K562 treated with DMSO at 1 percent for 4 hours (cell line): Measurements from ENCODE around the gene STX5. TPM values are rescaled to one million over a fixed set of nuclear protein-coding genes. Genes with fewer than 3 reads are reported as not detected.

ENCODE experiments used
- total RNA-seq: library from RNA; unstranded; fragments of 300-600 nt; gene quantifications from 2 replicates; pipeline ENCODE4 v1.2.3, GENCODE V29; 2022; ENCODE audit not compliant: insufficient read depth

Gene STX5, protein sequence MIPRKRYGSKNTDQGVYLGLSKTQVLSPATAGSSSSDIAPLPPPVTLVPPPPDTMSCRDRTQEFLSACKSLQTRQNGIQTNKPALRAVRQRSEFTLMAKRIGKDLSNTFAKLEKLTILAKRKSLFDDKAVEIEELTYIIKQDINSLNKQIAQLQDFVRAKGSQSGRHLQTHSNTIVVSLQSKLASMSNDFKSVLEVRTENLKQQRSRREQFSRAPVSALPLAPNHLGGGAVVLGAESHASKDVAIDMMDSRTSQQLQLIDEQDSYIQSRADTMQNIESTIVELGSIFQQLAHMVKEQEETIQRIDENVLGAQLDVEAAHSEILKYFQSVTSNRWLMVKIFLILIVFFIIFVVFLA
- 63.1 and 77.8 TPM in 2 replicates for total RNA-seq

DNA sequence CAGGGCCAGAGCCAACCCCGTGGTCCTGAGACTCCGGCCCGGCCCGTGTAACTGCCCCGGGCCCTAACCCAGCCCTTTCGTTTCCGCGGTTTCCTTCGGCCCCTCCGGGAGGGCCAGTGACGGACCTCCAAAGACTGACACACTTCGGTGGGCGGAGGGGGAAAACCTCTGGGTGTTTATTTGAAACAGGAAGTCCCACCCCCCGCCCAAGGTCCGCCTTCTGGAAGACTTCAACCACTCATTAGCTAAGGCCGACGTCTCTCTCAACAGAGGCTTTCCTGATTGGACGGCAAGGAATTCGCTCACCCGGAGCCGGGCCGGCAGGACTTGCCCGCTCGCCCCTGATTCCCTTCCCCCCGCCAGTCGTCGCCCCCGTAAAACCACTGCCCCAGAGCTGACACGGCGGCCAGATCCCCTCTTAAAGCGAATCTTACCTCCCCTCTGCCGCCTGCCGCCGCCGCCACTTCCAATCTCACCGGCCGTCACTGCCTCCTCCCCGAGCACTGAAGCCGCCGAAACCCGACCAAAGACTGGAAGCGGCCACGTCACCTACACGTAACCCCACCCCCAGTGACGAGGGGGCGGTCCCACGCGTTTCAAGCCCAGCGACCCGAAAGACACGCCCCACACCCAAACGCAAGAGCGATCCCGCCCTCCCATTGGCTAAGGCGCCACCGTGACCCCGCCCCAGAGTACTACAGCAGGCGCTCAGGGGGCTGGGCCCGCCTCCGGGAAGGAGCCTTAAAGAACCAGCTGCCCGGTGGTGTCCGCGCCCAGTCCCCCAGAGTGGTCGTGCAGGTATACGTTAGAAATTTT lies at the start of gene STX5:
Gene STX5 (minus strand): TSS at position 532 of the 816 bp plus-strand sequence. CDS start 808 bp downstream, outside the sequence.

DNA sequence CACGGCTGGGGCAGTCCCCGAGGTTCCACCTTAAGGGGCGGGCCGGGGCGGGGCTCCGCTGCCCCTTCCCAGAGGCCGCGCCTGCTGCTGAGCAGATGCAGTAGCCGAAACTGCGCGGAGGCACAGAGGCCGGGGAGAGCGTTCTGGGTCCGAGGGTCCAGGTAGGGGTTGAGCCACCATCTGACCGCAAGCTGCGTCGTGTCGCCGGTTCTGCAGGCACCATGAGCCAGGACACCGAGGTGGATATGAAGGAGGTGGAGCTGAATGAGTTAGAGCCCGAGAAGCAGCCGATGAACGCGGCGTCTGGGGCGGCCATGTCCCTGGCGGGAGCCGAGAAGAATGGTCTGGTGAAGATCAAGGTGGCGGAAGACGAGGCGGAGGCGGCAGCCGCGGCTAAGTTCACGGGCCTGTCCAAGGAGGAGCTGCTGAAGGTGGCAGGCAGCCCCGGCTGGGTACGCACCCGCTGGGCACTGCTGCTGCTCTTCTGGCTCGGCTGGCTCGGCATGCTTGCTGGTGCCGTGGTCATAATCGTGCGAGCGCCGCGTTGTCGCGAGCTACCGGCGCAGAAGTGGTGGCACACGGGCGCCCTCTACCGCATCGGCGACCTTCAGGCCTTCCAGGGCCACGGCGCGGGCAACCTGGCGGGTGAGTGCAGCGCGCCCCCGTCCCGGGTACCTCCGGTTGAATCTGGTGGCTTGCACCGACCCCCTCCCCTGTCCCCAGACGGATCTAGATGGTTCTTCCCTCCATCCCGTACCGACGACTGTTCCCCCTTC lies 49.1 kb upstream of the STX5 start, which contains the start of gene SLC3A2:
Gene SLC3A2 (plus strand): TSS at position 94 of the 776 bp plus-strand sequence. CDS start 128 bp downstream, at position 222.

DNA sequence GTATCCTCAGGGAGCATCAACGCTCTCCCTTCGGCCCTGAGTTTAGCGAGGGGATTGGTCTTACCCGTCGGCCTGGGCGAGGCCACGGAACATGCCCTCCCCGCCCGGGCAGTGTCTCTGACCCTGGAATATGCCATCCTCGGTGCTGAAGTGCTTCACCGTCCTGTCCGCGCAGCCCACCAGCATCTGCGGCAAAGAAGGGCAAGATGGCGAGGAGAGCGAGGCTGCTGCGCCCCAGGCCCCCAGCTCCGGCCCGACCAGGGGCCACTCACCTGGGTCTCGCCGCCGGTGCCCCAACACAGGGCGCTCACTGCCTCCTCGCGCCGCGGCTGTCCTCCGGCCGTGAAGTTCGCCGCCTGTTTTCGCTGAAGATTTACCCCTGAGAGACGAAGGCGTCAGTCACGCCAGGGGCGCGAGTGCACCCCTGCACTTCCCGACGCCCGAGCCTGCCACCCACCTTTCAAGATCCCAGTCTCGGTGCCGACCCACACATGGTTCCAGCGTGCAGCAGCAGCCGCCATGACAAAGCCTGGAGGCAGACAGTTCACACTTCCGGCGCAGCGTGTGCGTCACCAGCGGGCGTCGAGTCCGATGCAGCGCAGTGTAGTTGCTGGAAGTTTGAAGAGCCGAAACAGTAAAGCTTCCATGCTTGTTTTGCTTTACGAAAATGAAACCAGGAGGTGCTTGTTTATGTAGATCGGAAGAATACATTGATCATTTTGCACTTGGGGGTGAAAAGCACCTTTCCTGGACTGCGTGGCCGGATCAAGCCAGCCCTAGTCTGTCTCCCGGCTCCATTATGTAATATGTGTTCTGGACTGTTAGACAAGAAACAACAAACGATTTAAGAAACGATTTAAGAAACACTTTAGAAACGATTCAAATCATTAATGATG lies 7.4 kb upstream of the STX5 start, which contains the start of gene WDR74:
Gene WDR74 (minus strand): TSS at position 541 of the 896 bp plus-strand sequence. CDS start 20 bp downstream, at position 521.

DNA sequence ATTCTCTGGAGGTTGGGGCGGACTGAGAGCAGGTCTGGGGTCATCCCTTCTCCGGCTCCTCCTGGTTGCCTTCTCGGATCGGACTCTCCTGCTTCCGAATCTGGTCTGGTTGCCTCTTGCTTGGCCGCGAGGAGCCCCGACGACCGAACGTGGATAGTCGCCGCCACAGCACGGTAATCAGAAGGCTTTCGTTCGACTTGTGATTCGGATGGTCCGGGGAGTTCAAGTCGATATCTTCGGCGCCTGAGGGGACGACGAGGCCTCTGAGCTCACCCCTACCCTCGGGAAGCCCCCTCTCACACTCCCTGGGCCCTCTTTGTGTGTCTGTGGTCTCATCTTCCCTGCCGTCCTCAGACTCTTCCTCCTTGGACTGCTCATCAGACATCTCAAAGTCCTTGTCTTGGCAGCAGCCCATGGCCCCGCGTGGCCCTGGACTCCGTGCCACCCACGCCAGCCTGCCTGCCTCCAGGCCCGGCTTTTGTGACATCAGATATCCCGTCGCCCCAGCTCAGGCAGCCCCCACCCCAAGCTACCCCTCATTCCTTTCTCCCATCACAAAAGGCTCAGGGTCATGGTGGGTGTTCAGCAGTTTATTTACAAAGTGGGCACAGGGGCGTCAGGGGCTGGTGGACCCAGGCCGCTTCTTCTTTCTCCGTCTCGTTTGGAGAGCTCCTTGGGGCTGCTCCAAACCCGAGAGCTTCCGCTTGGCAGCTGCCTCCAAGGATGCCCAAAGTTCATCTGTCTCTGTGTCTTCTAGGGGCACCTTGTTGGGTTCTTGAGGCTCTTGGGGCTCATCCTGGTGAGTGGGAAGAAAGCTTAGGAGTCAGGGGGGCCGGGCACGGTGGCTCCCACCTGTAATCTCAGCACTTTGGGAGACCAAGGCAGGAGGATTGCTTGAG lies 734 bp upstream of the STX5 start, which contains the start of gene TEX54:
Gene TEX54 (minus strand): TSS at position 506 of the 899 bp plus-strand sequence.

DNA sequence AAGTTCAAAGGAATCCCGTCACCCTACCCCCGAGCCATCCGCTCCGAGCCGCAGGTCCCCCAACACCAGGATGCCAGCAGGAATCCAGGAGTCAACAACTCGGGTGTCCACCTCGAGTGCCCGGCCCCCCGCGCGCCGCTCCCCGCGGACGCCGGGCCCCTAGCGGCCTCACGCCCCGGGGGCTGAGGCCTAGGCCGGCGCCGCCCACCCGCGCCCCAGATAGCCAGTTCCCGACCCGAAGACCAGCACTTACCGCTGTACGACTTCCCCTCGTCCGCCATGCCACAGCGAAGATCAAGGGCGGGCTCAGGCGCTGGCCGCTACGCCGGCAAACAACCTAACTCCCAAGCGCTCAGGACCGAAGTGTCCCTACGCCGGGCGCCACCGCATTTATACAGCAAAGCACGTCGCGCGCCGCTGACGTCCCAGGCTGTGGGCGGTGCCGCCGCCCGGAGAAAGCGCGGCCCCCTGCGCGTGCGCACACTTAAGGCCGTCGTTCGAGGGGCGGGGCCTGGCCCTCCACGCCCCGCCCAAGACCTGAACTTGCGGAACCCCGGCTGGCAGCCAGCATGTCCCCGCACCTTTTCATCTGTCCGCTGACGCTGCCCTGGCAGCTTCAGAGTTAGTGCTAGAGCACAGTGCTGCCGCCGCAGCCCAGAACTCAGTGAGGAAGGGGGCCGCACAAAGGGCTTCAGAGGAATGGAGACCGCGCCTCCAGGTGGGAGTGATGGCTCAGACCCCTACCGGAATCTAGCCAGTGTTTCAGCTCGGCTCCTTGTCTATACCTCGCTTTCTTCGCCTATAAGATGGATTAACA lies 26.6 kb downstream of the STX5 start, which contains the start of gene NXF1:
Gene NXF1 (minus strand): TSS at position 365 of the 817 bp plus-strand sequence. CDS start 84 bp downstream, at position 281.

DNA sequence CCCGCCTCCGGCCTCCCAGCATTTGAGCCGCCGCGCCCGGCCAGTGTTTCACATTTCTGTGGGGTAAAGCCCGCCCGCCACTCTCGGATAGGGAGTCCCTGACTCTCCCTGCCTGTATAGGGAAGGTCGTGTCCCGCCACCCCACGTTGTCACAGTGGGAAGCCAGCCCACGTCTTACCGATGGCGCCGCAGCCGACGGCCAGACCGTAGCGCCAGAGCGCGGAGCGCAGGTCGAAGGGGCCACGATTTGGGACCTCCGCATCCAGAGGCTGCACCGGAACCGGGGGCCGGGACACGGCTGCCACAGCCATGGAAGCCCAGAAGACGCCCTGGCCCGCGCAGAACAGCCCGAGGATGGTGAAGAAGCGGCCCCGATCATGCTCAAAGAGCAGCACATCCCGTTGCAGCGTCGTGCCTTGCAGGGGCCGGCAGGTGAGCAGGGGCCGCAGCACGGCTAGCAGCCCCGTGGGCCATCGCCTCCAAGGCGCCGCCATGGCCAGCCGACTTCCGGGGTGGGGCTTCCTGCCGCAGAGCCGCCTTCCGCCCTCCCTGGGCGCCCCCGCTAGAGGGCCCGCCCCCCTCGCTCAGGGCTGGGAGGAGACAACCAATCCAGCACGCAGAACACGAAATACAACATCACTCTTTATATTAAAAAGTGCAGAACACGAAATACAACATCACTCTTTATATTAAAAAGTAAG lies 40.2 kb downstream of the STX5 start, which contains the start of gene TMEM223:
Gene TMEM223 (minus strand): TSS at position 506 of the 701 bp plus-strand sequence. CDS start 12 bp downstream, at position 494.

DNA sequence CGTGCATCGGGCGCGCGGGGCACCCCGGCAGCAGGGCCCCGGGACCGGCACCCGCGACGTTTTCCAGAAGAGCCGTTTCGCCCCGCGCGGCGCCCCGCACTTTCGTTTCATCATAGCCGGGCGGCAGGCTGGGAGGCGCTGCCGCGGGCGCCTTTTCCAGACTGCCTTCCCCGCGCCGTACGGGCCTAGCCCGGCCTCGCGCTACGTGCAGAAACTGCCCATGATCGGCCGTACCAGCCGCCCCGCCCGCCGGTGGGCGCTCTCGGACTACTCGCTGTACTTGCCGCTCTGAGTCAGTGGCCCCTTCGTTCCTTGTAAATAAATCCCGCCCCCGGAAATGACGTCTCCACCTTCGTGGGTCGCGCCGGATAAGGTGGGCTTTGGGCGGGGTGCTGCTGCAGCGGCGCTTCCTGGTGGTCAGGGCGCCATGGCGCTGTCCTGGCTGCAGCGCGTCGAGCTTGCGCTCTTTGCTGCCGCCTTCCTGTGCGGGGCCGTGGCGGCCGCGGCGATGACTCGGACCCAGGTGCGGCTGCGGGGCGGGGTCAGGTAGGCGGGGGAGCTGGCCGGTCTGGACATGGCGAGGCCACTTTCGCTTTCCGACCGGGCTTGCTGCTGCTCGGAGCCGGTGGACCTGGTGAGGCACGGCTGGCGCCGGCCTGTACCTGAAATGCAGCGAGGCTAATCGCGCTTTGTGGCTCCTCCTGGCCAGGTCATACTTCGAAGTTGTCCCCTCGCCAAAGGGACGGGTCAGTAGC lies 44.7 kb downstream of the STX5 start, which contains the start of gene TMEM179B:
Gene TMEM179B (plus strand): TSS at position 398 of the 755 bp plus-strand sequence. CDS start 30 bp downstream, at position 428.

DNA sequence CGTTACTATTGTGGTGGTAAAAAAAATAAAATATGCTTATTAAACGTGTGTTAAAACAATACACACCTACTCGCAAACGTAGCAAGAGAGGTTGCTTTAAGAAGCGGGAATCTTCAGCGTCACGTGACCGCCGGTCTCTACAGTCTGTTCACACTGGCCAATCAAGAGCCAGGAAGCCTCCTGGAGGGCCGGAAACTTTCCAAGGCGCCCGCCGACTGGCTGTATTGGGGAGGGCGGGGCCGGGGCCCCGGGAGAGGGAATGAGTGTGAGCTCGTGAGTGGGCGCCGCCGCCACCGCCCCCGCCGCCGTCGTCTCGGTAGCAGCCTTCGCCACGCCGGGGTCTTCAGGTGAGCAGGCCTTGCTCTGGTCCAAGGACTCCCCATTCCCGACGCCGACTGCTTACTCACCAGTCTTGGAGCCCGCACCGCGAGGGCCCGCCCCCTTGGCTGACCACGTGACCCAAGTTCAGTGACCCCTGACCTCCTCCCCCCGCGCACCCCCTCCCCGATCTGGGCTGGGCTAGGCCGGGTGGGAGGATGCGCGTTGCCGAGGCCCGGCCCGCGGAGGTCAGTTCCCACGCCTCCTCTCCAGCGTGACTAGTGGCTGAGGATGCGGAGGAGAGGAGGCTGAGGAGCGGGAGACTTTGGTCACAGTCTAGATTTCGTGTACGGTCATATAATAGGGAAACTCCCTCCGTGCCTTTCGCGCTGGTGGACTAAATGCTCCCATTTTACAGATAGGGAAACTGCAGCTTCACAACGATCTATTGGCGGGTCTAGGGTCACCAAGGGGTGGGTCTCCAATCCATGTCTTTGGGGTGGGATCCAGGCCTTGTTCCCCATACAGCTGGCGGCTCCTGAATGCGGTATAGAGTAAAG lies 60.5 kb downstream of the STX5 start, which contains the start of gene TAF6L:
Gene TAF6L (plus strand): TSS at position 253 of the 878 bp plus-strand sequence. CDS start 4,388 bp downstream, outside the sequence.

Other genes starting within 250 kb of the STX5 start
- 15.8 and 16.5 TPM in 2 replicates for gene TUT1, start 240.5 kb downstream of the STX5 start, total RNA-seq
- 79.1 and 104 TPM in 2 replicates for gene MTA2, start 230.2 kb downstream of the STX5 start, total RNA-seq
- gene EML3, start 219.3 kb downstream of the STX5 start, total RNA-seq: 39.0 and 40.6 TPM in 2 replicates
- 0.71 and 2.2 TPM in 2 replicates for gene ROM1, start 218.8 kb downstream of the STX5 start, total RNA-seq
- 80.5 and 90.3 TPM in 2 replicates for gene B3GAT3, start 210.1 kb downstream of the STX5 start, total RNA-seq
- 276 and 311 TPM in 2 replicates for gene GANAB, start 185.4 kb downstream of the STX5 start, total RNA-seq
- 20.2 and 24.0 TPM in 2 replicates for gene INTS5, start 178.7 kb downstream of the STX5 start, total RNA-seq
- gene C11orf98, start 166.8 kb downstream of the STX5 start, total RNA-seq: 105 and 114 TPM in 2 replicates
- gene CSKMT, start 166.7 kb downstream of the STX5 start, total RNA-seq: 12.7 and 27.2 TPM in 2 replicates
- gene UQCC3, start 160.4 kb downstream of the STX5 start, total RNA-seq: 12.2 and 17.2 TPM in 2 replicates
- gene LBHD1, start 159.8 kb downstream of the STX5 start, total RNA-seq: 4.8 and 5.5 TPM in 2 replicates
- gene UBXN1, start 153.0 kb downstream of the STX5 start, total RNA-seq: 282 and 316 TPM in 2 replicates
- 0.48 and 1.6 TPM in 2 replicates for gene LRRN4CL, start 142.5 kb downstream of the STX5 start, total RNA-seq
- 43.9 and 45.1 TPM in 2 replicates for gene BSCL2, start 124.6 kb downstream of the STX5 start, total RNA-seq
- 2.4 TPM in 1 of 2 replicates, not detected in the other for gene GNG3, start 124.4 kb downstream of the STX5 start, total RNA-seq
- 26.6 and 32.3 TPM in 2 replicates for gene HNRNPUL2, start 104.6 kb downstream of the STX5 start, total RNA-seq
- 35.6 and 36.5 TPM in 2 replicates for gene TTC9C, start 103.6 kb downstream of the STX5 start, total RNA-seq
- gene ZBTB3, start 77.9 kb downstream of the STX5 start, total RNA-seq: 1.4 and 6.0 TPM in 2 replicates
- gene POLR2G, start 70.5 kb downstream of the STX5 start, total RNA-seq: 138 and 166 TPM in 2 replicates
- gene TAF6L, start 60.7 kb downstream of the STX5 start, total RNA-seq: 23.2 and 49.9 TPM in 2 replicates
- 36.4 and 44.9 TPM in 2 replicates for gene TMEM179B, start 44.6 kb downstream of the STX5 start, total RNA-seq
- gene TMEM223, start 40.0 kb downstream of the STX5 start, total RNA-seq: 15.3 and 18.4 TPM in 2 replicates
- gene NXF1, start 26.6 kb downstream of the STX5 start, total RNA-seq: 76.4 and 111 TPM in 2 replicates
- gene TEX54, start 790 bp upstream of the STX5 start, total RNA-seq: not detected in 2 replicates
- 48.1 and 51.9 TPM in 2 replicates for gene WDR74, start 7.5 kb upstream of the STX5 start, total RNA-seq
- gene SLC3A2, start 48.8 kb upstream of the STX5 start, total RNA-seq: 397 and 441 TPM in 2 replicates
- not detected in 2 replicates for gene CHRM1, start 89.3 kb upstream of the STX5 start, total RNA-seq
- gene SLC22A6, start 152.9 kb upstream of the STX5 start, total RNA-seq: not detected in 2 replicates
- not detected in 2 replicates for gene SLC22A8, start 183.8 kb upstream of the STX5 start, total RNA-seq